Lower leg skin (tissue), 4 donors: ENCODE results near the gene ERGIC1. TPM values are rescaled to one million over a fixed set of nuclear protein-coding genes. Genes with fewer than 3 reads are reported as not detected.

Source experiments
- DNase-seq, 2 donors: peaks; one replicate each; pipeline ENCODE4 v3.0.0-alpha.2; 2019; ENCODE audit warnings: low spot score in 2 of 2
- H3K4me3 ChIP-seq: fragments of 200-600 bp; sonication (generic); 2 replicates; pipeline ENCODE4 v1.5.1; 2017; ENCODE audit warnings: mild to moderate bottlenecking, low read depth; ENCODE audit not compliant: poor library complexity, severe bottlenecking
- POLR2A ChIP-seq, 2 donors: fragments of 450-650 bp; IDR thresholded peaks; one replicate each; pipeline ENCODE4 v1.6.1; 2016 to 2017; ENCODE audit warnings: antibody characterized with exemption in 2 of 2, mild to moderate bottlenecking in 1 of 2, moderate library complexity in 1 of 2
- WGBS, 2 donors: methylation state at CpG; one replicate each; pipeline ENCODE4 v1.1.5; 2018; 5-methylcytosine and 5-hydroxymethylcytosine counted together
- intact Hi-C: fragments of 100-400 bp; cut with DNase I; formaldehyde crosslinking; loops from one replicate; pipeline ENCODE4 v1.15.0; 2023; ENCODE audit warnings: low total_unique reads
- total RNA-seq, 4 donors: library from RNA; depleted of rRNA; stranded (reverse); fragments of >200 nt; gene quantifications; one replicate each; pipeline ENCODE4 v1.1.0, GENCODE V29; 2016
- TF ChIP-seq, protein P1 (sequence below), 3 donors: fragments of 450-650 bp; IDR thresholded peaks; one replicate each; pipeline ENCODE4 v1.5.1; 2016; ENCODE audit warnings: antibody characterized with exemption in 3 of 3, mild to moderate bottlenecking in 3 of 3, moderate library complexity in 2 of 3

Gene ERGIC1
- total RNA-seq, 4 donors from 2014 or later = 62.9 to 114 (median 82.6) TPM

DNA sequence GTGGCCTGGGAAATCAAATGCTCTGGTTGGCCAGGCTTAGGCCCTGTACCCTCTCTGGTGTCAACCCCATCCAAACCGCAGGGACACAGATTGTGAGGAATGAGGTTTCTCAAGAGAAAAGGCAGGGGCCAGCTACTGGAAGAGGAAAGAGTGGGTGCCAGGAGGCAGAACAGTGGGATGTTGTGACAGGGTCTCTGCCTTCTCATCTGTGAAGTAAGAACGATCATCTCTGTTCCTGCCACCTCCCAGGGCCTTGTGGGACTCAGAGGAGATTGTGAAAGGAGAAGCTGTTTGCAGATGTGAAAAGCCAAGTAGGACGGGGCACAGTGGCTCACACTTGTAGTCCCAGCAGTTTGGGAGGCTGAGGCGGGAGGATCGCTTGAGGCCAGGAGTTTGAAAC, 102.3 kb downstream of the ERGIC1 start:
- DNase-seq = no peak
- H3K4me3 ChIP-seq = no peak overlapping the region
- 96 to 99% methylated on average over 5 of the region's 5 CpGs for WGBS, 2 donors
- TF ChIP-seq, protein P1, sequence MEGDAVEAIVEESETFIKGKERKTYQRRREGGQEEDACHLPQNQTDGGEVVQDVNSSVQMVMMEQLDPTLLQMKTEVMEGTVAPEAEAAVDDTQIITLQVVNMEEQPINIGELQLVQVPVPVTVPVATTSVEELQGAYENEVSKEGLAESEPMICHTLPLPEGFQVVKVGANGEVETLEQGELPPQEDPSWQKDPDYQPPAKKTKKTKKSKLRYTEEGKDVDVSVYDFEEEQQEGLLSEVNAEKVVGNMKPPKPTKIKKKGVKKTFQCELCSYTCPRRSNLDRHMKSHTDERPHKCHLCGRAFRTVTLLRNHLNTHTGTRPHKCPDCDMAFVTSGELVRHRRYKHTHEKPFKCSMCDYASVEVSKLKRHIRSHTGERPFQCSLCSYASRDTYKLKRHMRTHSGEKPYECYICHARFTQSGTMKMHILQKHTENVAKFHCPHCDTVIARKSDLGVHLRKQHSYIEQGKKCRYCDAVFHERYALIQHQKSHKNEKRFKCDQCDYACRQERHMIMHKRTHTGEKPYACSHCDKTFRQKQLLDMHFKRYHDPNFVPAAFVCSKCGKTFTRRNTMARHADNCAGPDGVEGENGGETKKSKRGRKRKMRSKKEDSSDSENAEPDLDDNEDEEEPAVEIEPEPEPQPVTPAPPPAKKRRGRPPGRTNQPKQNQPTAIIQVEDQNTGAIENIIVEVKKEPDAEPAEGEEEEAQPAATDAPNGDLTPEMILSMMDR (IDR thresholded peaks at IDR 0.05) = no peak
- TF ChIP-seq POLR2A (IDR thresholded peaks at IDR 0.05) = no peak
- intact Hi-C loops = loop anchor here (10.0 kb wide), 1 partner anchor 472 kb away; no protein-coding TSS in a partner anchor

- 78 to 81% methylated on average over 10 of the region's 10 CpGs for WGBS, 2 donors
- intact Hi-C loops = loop anchor here (10.0 kb wide), 1 partner anchor 474 kb away; no protein-coding TSS in a partner anchor
- TF ChIP-seq, protein P1 (IDR thresholded peaks at IDR 0.05) = no peak
- TF ChIP-seq POLR2A (IDR thresholded peaks at IDR 0.05) = no peak
- no peak for DNase-seq
- H3K4me3 ChIP-seq = no peak overlapping the region
These were observed 105.0 kb downstream of the ERGIC1 start for GRCh38 chr5:172939071-172939470.

- intact Hi-C loops = loop anchor here (10.0 kb wide), 1 partner anchor 475 kb away; no protein-coding TSS in a partner anchor
- no peak for DNase-seq
- no peak overlapping the region for H3K4me3 ChIP-seq
- WGBS, 2 donors = 72 to 85% methylated on average over 16 of the region's 16 CpGs
- TF ChIP-seq POLR2A (IDR thresholded peaks at IDR 0.05) = no peak
- TF ChIP-seq, protein P1 (IDR thresholded peaks at IDR 0.05) = no peak
These were observed 105.7 kb downstream of the ERGIC1 start for GRCh38 chr5:172939611-172940267.

GRCh38 chr5:172940268-172941066, 106.4 kb downstream of the ERGIC1 start:
- H3K4me3 ChIP-seq = no peak overlapping the region
- intact Hi-C loops = no loop called here
- WGBS, 2 donors = 90 to 92% methylated on average over 15 of the region's 15 CpGs
- no peak for DNase-seq
- TF ChIP-seq POLR2A (IDR thresholded peaks at IDR 0.05) = no peak
- TF ChIP-seq, protein P1 (IDR thresholded peaks at IDR 0.05) = no peak

DNA sequence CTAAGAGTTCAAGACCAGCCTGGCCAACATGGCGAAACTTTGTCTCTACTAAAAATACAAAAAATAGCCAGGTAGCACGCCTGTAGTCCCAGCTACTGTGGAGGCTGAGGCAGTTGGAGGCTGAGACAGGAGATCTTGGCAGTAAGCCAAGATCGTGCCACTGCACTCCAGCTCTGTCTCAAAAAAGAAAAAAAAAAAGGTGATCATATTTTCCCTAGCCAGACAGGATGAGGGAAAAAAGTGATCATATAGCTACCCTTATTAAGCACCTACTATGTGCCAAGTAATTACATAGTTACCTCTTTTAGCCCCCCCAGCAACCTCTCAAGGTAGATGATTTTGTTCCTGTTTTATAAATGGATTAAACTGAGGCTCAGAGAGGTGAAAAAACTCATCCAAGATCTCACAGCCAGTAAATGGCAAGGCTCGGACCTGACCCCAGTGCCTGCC, 107.0 kb downstream of the ERGIC1 start:
- DNase-seq = no peak
- intact Hi-C loops = no loop called here
- H3K4me3 ChIP-seq = no peak overlapping the region
- TF ChIP-seq, protein P1 (IDR thresholded peaks at IDR 0.05) = no peak
- WGBS, 2 donors = 58 to 61% methylated on average over 4 of the region's 4 CpGs
